Liver (tissue), 3 donors: ENCODE measurements around the gene USP33.

ENCODE experiments used
- GABPA ChIP-seq, 2 donors: IDR thresholded peaks in 1 of 2; conservative IDR thresholded peaks in 1 of 2; 2 replicates each; pipeline ENCODE4 v1.6.1; 2016; ENCODE audit warnings: antibody characterized with exemption in 2 of 2, mild to moderate bottlenecking in 1 of 2, moderate library complexity in 1 of 2
- MAX ChIP-seq: IDR thresholded peaks from 2 replicates; pipeline ENCODE4 v1.6.1; 2016; ENCODE audit warnings: antibody characterized with exemption
- RAD21 ChIP-seq, 2 donors: IDR thresholded peaks; 2 replicates each; pipeline ENCODE4 v1.6.1; 2016; ENCODE audit warnings: antibody characterized with exemption in 2 of 2, mild to moderate bottlenecking in 2 of 2
- YY1 ChIP-seq: IDR thresholded peaks from 2 replicates; pipeline ENCODE4 v1.6.1; 2016; ENCODE audit warnings: antibody characterized with exemption, mild to moderate bottlenecking
- TF ChIP-seq, protein P1 (sequence below): fragments of 150-350 bp; IDR thresholded peaks from 2 replicates; pipeline ENCODE4 v1.5.1; 2017; ENCODE audit warnings: improper control_type of control experiment, low read depth, low read length; ENCODE audit not compliant: missing input control
- donor health status: healthy.
- donor health status: healthy.

DNA sequence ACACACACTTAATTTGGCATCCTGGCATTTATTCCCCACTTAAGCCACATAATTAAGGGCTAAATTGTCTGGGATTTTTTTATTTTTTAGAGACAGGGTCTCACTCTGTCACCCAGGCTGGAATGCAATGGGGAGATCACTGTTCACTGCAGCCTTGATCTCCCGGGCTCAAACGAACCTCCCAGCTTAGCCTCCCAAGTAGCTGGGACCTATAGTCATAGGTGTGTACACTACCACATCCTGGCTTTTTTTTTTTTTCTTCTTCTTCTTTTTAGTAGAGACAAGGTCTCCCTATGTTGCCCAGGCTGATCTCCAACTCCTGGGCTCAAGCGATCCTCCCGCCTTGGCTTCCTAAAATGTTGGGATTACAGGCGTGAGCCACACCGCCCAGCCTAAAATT, 101.4 kb downstream of the USP33 start:
- TF ChIP-seq GABPA (IDR thresholded peaks at IDR 0.05 in 1 of 2, conservative IDR thresholded peaks at IDR 0.05 in 1 of 2) (no peak), MAX (no peak), RAD21 (IDR thresholded peaks at IDR 0.05) (no peak), YY1 (no peak)
- TF ChIP-seq, protein P1, sequence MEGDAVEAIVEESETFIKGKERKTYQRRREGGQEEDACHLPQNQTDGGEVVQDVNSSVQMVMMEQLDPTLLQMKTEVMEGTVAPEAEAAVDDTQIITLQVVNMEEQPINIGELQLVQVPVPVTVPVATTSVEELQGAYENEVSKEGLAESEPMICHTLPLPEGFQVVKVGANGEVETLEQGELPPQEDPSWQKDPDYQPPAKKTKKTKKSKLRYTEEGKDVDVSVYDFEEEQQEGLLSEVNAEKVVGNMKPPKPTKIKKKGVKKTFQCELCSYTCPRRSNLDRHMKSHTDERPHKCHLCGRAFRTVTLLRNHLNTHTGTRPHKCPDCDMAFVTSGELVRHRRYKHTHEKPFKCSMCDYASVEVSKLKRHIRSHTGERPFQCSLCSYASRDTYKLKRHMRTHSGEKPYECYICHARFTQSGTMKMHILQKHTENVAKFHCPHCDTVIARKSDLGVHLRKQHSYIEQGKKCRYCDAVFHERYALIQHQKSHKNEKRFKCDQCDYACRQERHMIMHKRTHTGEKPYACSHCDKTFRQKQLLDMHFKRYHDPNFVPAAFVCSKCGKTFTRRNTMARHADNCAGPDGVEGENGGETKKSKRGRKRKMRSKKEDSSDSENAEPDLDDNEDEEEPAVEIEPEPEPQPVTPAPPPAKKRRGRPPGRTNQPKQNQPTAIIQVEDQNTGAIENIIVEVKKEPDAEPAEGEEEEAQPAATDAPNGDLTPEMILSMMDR, result no peak
